Spleen (tissue), 7 donors: ENCODE results near the gene STX4.

Experiments used
- CTCF ChIP-seq, 11 experiments: fragments of 200-600 bp in 7 of 11; fragments of 450-650 bp in 4 of 11; sonication (generic) in 4 of 11; IDR thresholded peaks in 8 of 11; conservative IDR thresholded peaks in 3 of 11; 1 replicate in 7 of 11; 2 replicates in 4 of 11; pipeline versions ENCODE4 v1.4.0 to v1.8.0; 2016 to 2021; ENCODE audit warnings: antibody characterized with exemption in 11 of 11, inconsistent platforms in 4 of 11, mild to moderate bottlenecking in 1 of 11
- POLR2A ChIP-seq, 3 donors: fragments of 450-650 bp; IDR thresholded peaks; one replicate each; pipeline ENCODE4 v1.5.1; 2017; ENCODE audit warnings: antibody characterized with exemption in 3 of 3, mild to moderate bottlenecking in 1 of 3
- donor health status: DM: no; HTN: no; CAD: no; lungs with moderate emphysema.
- donor health status: DM: no; HTN: no; CAD: no.
- donor health status: DM: no; HTN: no; CAD: no.

- TF ChIP-seq CTCF (IDR thresholded peaks at IDR 0.05 in 8 of 11, conservative IDR thresholded peaks at IDR 0.05 in 3 of 11) (no peak), POLR2A (IDR thresholded peaks at IDR 0.05) (no peak)
Observed at GRCh38 chr16:31022544-31023251, 10.7 kb upstream of the STX4 start.
